HepG2 (cell line): ENCODE measurements around the gene USP27X. TPM values are rescaled to one million over a fixed set of nuclear protein-coding genes. Genes with fewer than 3 reads are reported as not detected.

ENCODE experiments used
- CENPX ChIP-seq: sonication (generic); formaldehyde crosslinking; IDR thresholded peaks from 2 replicates; pipeline ENCODE4 v1.9.0; 2021; ENCODE audit warnings: mild to moderate bottlenecking, missing genetic modification reagents, moderate library complexity
- HMG20B ChIP-seq: conservative IDR thresholded peaks from 2 replicates; pipeline ENCODE4 v1.6.1; 2016; ENCODE audit warnings: missing genetic modification reagents, missing compliant biosample characterization
- HMGA1 ChIP-seq: sonication (generic); formaldehyde crosslinking; conservative IDR thresholded peaks from 2 replicates; pipeline ENCODE4 v1.4.0; 2020; ENCODE audit warnings: missing genetic modification reagents
- KAT7 ChIP-seq: IDR thresholded peaks from 2 replicates; pipeline ENCODE4 v1.6.1; 2018; ENCODE audit warnings: borderline replicate concordance, missing compliant biosample characterization
- MTF1 ChIP-seq: sonication (generic); formaldehyde crosslinking; IDR thresholded peaks from 2 replicates; pipeline ENCODE4 v1.5.0; 2020; ENCODE audit warnings: missing genetic modification reagents
- NAIF1 ChIP-seq: sonication (generic); formaldehyde crosslinking; IDR thresholded peaks from 2 replicates; pipeline ENCODE4 v1.5.0; 2020; ENCODE audit warnings: mild to moderate bottlenecking, missing genetic modification reagents, borderline replicate concordance
- NR2F6 ChIP-seq, 2 experiments: IDR thresholded peaks; 2 replicates each; pipeline ENCODE4 v1.6.1; 2016; ENCODE audit warnings: antibody characterized with exemption in 1 of 2, mild to moderate bottlenecking in 1 of 2
- PAF1 ChIP-seq: IDR thresholded peaks from 2 replicates; pipeline ENCODE4 v1.6.1; 2016; ENCODE audit warnings: missing genetic modification reagents, missing compliant biosample characterization
- STAT5B ChIP-seq: sonication (generic); formaldehyde crosslinking; IDR thresholded peaks from 2 replicates; pipeline ENCODE4 v1.4.0; 2020; ENCODE audit warnings: missing genetic modification reagents
- TEAD2 ChIP-seq: sonication (generic); formaldehyde crosslinking; IDR thresholded peaks from 2 replicates; pipeline ENCODE4 v1.9.0; 2021; ENCODE audit warnings: missing genetic modification reagents
- XBP1 ChIP-seq: sonication (generic); formaldehyde crosslinking; IDR thresholded peaks from 2 replicates; pipeline ENCODE4 v1.5.0; 2020; ENCODE audit warnings: missing genetic modification reagents
- YY1 ChIP-seq: IDR thresholded peaks from 2 replicates; pipeline ENCODE4 v1.6.1; 2011; ENCODE audit warnings: low read length, low read depth, moderate library complexity, mild to moderate bottlenecking; ENCODE audit not compliant: insufficient read depth, insufficient replicate concordance
- ZNF235 ChIP-seq: sonication (generic); formaldehyde crosslinking; IDR thresholded peaks from 2 replicates; pipeline ENCODE4 v1.8.1; 2023; ENCODE audit warnings: mild to moderate bottlenecking, missing genetic modification reagents, borderline replicate concordance
- ZNF496 ChIP-seq: sonication (generic); formaldehyde crosslinking; IDR thresholded peaks from 2 replicates; pipeline ENCODE4 v1.8.1; 2023; ENCODE audit warnings: mild to moderate bottlenecking, moderate library complexity, missing genetic modification reagents; ENCODE audit not compliant: insufficient replicate concordance
- ZNF567 ChIP-seq: sonication (generic); formaldehyde crosslinking; IDR thresholded peaks from 2 replicates; pipeline ENCODE4 v1.8.1; 2023; ENCODE audit warnings: mild to moderate bottlenecking, missing genetic modification reagents, borderline replicate concordance
- polyA plus RNA-seq, 8 experiments: library from polyadenylated mRNA; depleted of rRNA in 3 of 8; stranded (reverse) in 7 of 8; unstranded in 1 of 8; fragments of >200 nt; fragmentation: Illumina TruSeq in 4 of 8; extraction: Trizol in 4 of 8; gene quantifications; 2 replicates each; pipeline versions ENCODE4 v1.2.1 to v1.2.3, GENCODE V29; 2011 to 2016; ENCODE audit warnings: low read depth in 4 of 8, missing spikeins in 1 of 8, mixed read lengths in 1 of 8; ENCODE audit not compliant: insufficient read depth in 1 of 8
- total RNA-seq, 5 experiments: library from RNA; depleted of rRNA; stranded (reverse); fragments of >200 nt; fragmentation: Illumina TruSeq; extraction: Trizol; gene quantifications; 2 replicates each; pipeline ENCODE4 v1.2.3, GENCODE V29; 2016; ENCODE audit warnings: low read depth in 1 of 5
- TF ChIP-seq, protein P1 (sequence below): sonication (generic); formaldehyde crosslinking; IDR thresholded peaks from 2 replicates; pipeline ENCODE4 v1.8.0; 2022; ENCODE audit warnings: missing genetic modification reagents, low read depth, mild to moderate bottlenecking, borderline replicate concordance
- TF ChIP-seq, protein P2 (sequence below): sonication (generic); formaldehyde crosslinking; IDR thresholded peaks from 2 replicates; pipeline ENCODE4 v1.5.0; 2020; ENCODE audit warnings: missing genetic modification reagents, mild to moderate bottlenecking, borderline replicate concordance
- TF ChIP-seq, protein P3 (sequence below): sonication (generic); formaldehyde crosslinking; IDR thresholded peaks from 2 replicates; pipeline ENCODE4 v1.5.1; 2020; ENCODE audit warnings: mild to moderate bottlenecking, moderate library complexity, missing genetic modification reagents
- TF ChIP-seq, protein P4 (sequence below): sonication (generic); formaldehyde crosslinking; IDR thresholded peaks from 2 replicates; pipeline ENCODE4 v1.4.0; 2020; ENCODE audit warnings: missing genetic modification reagents, mild to moderate bottlenecking, borderline replicate concordance
- TF ChIP-seq, protein P5 (sequence below): sonication (generic); formaldehyde crosslinking; IDR thresholded peaks from 2 replicates; pipeline ENCODE4 v1.8.0; 2022; ENCODE audit warnings: low read depth, missing genetic modification reagents

The USP27X gene
- total and polyA plus RNA-seq, 2 of the 13 experiments (the other 11 are each of a cell fraction or from before 2014, with no cell fraction given) = 7.2 to 9.7 TPM

DNA sequence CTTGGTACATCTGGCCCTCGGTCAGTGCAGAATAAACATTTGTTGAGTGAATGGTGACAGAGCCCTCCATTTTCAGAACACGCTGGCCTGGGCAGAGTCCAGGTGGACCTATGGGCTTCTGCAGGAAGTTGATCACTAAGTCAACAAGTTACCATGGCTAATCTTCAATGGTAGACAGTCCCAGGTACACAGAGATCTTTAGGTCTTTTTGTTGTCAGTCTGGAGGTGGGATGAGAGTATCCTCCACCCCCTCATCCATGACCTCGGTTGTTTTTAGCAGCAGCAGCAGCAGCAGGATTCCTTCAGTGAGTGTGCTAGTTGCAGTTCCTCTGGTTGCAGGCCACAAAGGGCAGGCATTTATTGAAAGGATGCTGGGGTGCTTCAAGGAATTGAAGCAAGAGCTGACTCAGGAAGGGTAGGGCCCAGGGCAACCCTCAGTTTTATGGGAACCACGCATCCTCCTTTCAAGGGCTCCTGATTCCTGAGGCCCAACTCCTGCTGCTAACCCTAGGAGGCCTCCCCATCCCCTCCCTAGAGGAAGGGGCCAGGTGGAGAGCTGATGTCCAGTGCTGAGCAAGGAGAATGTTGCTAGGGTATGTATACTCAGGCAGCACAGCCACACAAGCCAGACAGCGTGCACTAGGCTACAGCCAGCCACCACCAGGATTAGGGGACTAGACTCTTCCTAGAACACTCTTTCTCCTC is 1.7 kb upstream of the USP27X start (continued):
- TF ChIP-seq, protein P1, sequence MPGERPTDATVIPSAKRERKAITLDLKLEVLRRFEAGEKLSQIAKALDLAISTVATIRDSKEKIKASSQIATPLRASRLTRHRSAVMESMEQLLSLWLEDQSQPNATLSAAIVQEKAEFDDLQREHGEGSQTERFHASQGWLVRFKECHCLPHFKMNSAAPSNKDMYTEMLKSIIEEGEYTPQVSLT (CRISPR knock-in tag) = no peak
- TF ChIP-seq HMGA1 = no peak
- TF ChIP-seq, protein P2, sequence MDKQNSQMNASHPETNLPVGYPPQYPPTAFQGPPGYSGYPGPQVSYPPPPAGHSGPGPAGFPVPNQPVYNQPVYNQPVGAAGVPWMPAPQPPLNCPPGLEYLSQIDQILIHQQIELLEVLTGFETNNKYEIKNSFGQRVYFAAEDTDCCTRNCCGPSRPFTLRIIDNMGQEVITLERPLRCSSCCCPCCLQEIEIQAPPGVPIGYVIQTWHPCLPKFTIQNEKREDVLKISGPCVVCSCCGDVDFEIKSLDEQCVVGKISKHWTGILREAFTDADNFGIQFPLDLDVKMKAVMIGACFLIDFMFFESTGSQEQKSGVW (CRISPR knock-in tag) = no peak
- TF ChIP-seq ZNF235 (CRISPR knock-in tag) = no peak
- TF ChIP-seq NAIF1 (CRISPR knock-in tag) = no peak
- TF ChIP-seq, protein P3, sequence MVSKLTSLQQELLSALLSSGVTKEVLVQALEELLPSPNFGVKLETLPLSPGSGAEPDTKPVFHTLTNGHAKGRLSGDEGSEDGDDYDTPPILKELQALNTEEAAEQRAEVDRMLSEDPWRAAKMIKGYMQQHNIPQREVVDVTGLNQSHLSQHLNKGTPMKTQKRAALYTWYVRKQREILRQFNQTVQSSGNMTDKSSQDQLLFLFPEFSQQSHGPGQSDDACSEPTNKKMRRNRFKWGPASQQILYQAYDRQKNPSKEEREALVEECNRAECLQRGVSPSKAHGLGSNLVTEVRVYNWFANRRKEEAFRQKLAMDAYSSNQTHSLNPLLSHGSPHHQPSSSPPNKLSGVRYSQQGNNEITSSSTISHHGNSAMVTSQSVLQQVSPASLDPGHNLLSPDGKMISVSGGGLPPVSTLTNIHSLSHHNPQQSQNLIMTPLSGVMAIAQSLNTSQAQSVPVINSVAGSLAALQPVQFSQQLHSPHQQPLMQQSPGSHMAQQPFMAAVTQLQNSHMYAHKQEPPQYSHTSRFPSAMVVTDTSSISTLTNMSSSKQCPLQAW (CRISPR knock-in tag) = peak; percentile 82
- peak; percentile 82 for TF ChIP-seq YY1
- TF ChIP-seq ZNF496 (CRISPR knock-in tag) = no peak
- TF ChIP-seq MTF1 = no peak
- no peak for TF ChIP-seq TEAD2
- TF ChIP-seq, protein P4, sequence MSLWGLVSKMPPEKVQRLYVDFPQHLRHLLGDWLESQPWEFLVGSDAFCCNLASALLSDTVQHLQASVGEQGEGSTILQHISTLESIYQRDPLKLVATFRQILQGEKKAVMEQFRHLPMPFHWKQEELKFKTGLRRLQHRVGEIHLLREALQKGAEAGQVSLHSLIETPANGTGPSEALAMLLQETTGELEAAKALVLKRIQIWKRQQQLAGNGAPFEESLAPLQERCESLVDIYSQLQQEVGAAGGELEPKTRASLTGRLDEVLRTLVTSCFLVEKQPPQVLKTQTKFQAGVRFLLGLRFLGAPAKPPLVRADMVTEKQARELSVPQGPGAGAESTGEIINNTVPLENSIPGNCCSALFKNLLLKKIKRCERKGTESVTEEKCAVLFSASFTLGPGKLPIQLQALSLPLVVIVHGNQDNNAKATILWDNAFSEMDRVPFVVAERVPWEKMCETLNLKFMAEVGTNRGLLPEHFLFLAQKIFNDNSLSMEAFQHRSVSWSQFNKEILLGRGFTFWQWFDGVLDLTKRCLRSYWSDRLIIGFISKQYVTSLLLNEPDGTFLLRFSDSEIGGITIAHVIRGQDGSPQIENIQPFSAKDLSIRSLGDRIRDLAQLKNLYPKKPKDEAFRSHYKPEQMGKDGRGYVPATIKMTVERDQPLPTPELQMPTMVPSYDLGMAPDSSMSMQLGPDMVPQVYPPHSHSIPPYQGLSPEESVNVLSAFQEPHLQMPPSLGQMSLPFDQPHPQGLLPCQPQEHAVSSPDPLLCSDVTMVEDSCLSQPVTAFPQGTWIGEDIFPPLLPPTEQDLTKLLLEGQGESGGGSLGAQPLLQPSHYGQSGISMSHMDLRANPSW (CRISPR knock-in tag) = 0 out of 2 replicates have a peak, but pooled peaks have one; percentile 61
- no peak for TF ChIP-seq PAF1 (CRISPR knock-in tag)
- TF ChIP-seq, protein P5, sequence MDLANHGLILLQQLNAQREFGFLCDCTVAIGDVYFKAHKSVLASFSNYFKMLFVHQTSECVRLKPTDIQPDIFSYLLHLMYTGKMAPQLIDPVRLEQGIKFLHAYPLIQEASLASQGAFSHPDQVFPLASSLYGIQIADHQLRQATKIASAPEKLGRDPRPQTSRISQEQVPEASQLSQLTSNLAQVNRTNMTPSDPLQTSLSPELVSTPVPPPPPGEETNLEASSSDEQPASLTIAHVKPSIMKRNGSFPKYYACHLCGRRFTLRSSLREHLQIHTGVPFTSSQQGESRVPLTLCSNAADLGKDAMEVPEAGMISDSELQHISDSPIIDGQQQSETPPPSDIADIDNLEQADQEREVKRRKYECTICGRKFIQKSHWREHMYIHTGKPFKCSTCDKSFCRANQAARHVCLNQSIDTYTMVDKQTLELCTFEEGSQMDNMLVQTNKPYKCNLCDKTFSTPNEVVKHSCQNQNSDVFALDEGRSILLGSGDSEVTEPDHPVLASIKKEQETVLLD = no peak
- no peak for TF ChIP-seq HMG20B
- peak; percentile 42; the same call in 1 of the 2 replicates for TF ChIP-seq NR2F6 (IDR thresholded peaks at IDR 0.05)
- TF ChIP-seq NR2F6 (CRISPR knock-in tag; IDR thresholded peaks at IDR 0.05) = no peak; the same call in 1 of the 2 replicates
- TF ChIP-seq STAT5B (CRISPR knock-in tag) = no peak
- no peak for TF ChIP-seq CENPX (CRISPR knock-in tag)
- no peak for TF ChIP-seq XBP1 (CRISPR knock-in tag)
- TF ChIP-seq ZNF567 (CRISPR knock-in tag) = no peak
- TF ChIP-seq KAT7 (CRISPR knock-in tag) = no peak
